HepG2 (cell line): Measurements from ENCODE around the gene ZNF574. TPM values are rescaled to one million over a fixed set of nuclear protein-coding genes. Genes with fewer than 3 reads are reported as not detected.

ENCODE experiments used
- ATAC-seq: fragments of 200-7000 bp; cut with Tn5 transposase; 3 replicates; pipeline ENCODE4 v1.9.1; 2020; ENCODE audit warnings: mild to moderate bottlenecking, moderate library complexity
- BruUV-seq: library from RNA; stranded (reverse); fragments of 400-500 nt; replicated peaks from 2 replicates; lab custom pipeline; 2021; lab: Mats Ljungman, UMichigan
- CTCF ChIA-PET: fragments of 300-600 bp; formaldehyde crosslinking; extraction: SDS; loops from one replicate; lab custom pipeline; 2021; ENCODE audit warnings: low total read pairs, inconsistent platforms, low intra/inter-chr PET ratio; lab: Yijun Ruan, JAX
- POLR2A ChIA-PET: fragments of 350-600 bp; sonication (Branson Sonifier 250); formaldehyde crosslinking; loops from one replicate; lab custom pipeline; 2020; ENCODE audit warnings: antibody characterized with exemption, inconsistent platforms; lab: Yijun Ruan, JAX
- DNase-seq: peaks from one replicate; pipeline ENCODE4 v3.0.0-alpha.2; 2015; ENCODE audit warnings: low spot score
- FAIRE-seq: peaks from 3 replicates; lab custom pipeline; 2011; peaks lifted over from hg19 to GRCh38; lab: Jason Lieb, UNC
- H2AFZ ChIP-seq: one replicate; pipeline ENCODE4 v1.6.1; 2011; ENCODE audit warnings: low read length, inconsistent platforms
- H3K27ac ChIP-seq: fragments of 300-600 bp; 3 replicates; pipeline ENCODE4 v1.8.0; 2011; ENCODE audit warnings: mixed run types, mild to moderate bottlenecking, mixed read lengths, low read length, inconsistent platforms; ENCODE audit not compliant: insufficient read depth; ENCODE audit errors: extremely low read length
- H3K27me3 ChIP-seq, 2 experiments: fragments of 200-600 bp in 1 of 2; 2 replicates in 1 of 2; 3 replicates in 1 of 2; pipeline versions ENCODE4 v1.6.0 to v1.8.0; 2011; ENCODE audit warnings: low read length in 2 of 2, mild to moderate bottlenecking in 2 of 2, moderate library complexity in 2 of 2, inconsistent platforms in 1 of 2; ENCODE audit not compliant: insufficient read depth in 2 of 2, control insufficient read depth in 1 of 2
- H3K36me3 ChIP-seq, 2 experiments: fragments of 200-600 bp in 1 of 2; replicated peaks in 1 of 2; 2 replicates in 1 of 2; 3 replicates in 1 of 2; pipeline versions ENCODE4 v1.5.1 to v1.8.0; 2011; ENCODE audit warnings: low read length in 2 of 2, inconsistent platforms in 1 of 2; ENCODE audit not compliant: insufficient read depth in 2 of 2, control insufficient read depth in 1 of 2
- H3K4me1 ChIP-seq: 2 replicates; pipeline ENCODE4 v1.5.1; 2012; ENCODE audit warnings: low read length, inconsistent platforms; ENCODE audit not compliant: insufficient read depth
- H3K4me2 ChIP-seq: 2 replicates; pipeline ENCODE4 v1.6.0; 2011; ENCODE audit warnings: low read depth, low read length, inconsistent platforms
- H3K4me3 ChIP-seq, 3 experiments: fragments of 200-600 bp in 1 of 3; sonication (generic), shearing (Covaris generic) in 1 of 3; replicated peaks in 1 of 3; 2 replicates each; pipeline ENCODE4 v1.5.1; 2011 to 2016; ENCODE audit warnings: low read length in 3 of 3, inconsistent platforms in 2 of 3, low read depth in 2 of 3, mild to moderate bottlenecking in 2 of 3, control low read depth in 1 of 3, mixed read lengths in 1 of 3; ENCODE audit not compliant: insufficient read depth in 1 of 3
- H3K79me2 ChIP-seq: one replicate; pipeline ENCODE4 v1.6.1; 2011; ENCODE audit warnings: low read length, inconsistent platforms; ENCODE audit not compliant: insufficient read depth
- H3K9ac ChIP-seq: 2 replicates; pipeline ENCODE4 v1.6.0; 2011; ENCODE audit warnings: mild to moderate bottlenecking, low read depth, low read length, inconsistent platforms; ENCODE audit not compliant: insufficient read depth
- H3K9me3 ChIP-seq: 2 replicates; pipeline ENCODE4 v1.5.1; 2012; ENCODE audit warnings: mild to moderate bottlenecking, low read length
- H4K20me1 ChIP-seq: 2 replicates; pipeline ENCODE4 v1.6.0; 2011; ENCODE audit warnings: inconsistent platforms, mild to moderate bottlenecking, low read length, moderate library complexity; ENCODE audit not compliant: insufficient read depth
- ARNTL ChIP-seq: sonication (generic); formaldehyde crosslinking; IDR thresholded peaks from 2 replicates; pipeline ENCODE4 v1.4.0; 2020; ENCODE audit warnings: mild to moderate bottlenecking, missing genetic modification reagents
- BRD4 ChIP-seq: sonication (generic); formaldehyde crosslinking; IDR thresholded peaks from 2 replicates; pipeline ENCODE4 v1.4.0; 2020; ENCODE audit warnings: missing genetic modification reagents
- HNRNPL ChIP-seq: fragments of 200-400 bp; formaldehyde crosslinking; IDR thresholded peaks from 2 replicates; pipeline ENCODE4 v1.6.1; 2017; ENCODE audit warnings: mild to moderate bottlenecking, low read depth, low read length
- JDP2 ChIP-seq: sonication (generic); formaldehyde crosslinking; IDR thresholded peaks from 2 replicates; pipeline ENCODE4 v1.8.1; 2022; ENCODE audit warnings: missing genetic modification reagents, borderline replicate concordance
- MTA3 ChIP-seq: sonication (generic); formaldehyde crosslinking; IDR thresholded peaks from 2 replicates; pipeline ENCODE4 v1.4.0; 2020; ENCODE audit warnings: missing genetic modification reagents
- NFIB ChIP-seq: sonication (generic); formaldehyde crosslinking; IDR thresholded peaks from 2 replicates; pipeline ENCODE4 v1.9.0; 2021; ENCODE audit warnings: missing genetic modification reagents, mild to moderate bottlenecking, borderline replicate concordance
- NR2F1 ChIP-seq, 2 experiments: fragments of 450-650 bp in 1 of 2; formaldehyde crosslinking in 1 of 2; IDR thresholded peaks; 2 replicates each; pipeline versions ENCODE4 v1.5.0 to v1.6.1; 2016 to 2020; ENCODE audit warnings: mild to moderate bottlenecking in 1 of 2, missing compliant biosample characterization in 1 of 2, missing genetic modification reagents in 1 of 2, moderate library complexity in 1 of 2
- SMAD3 ChIP-seq: sonication (generic); formaldehyde crosslinking; IDR thresholded peaks from 2 replicates; pipeline ENCODE4 v1.4.0; 2020; ENCODE audit warnings: missing genetic modification reagents
- ZBTB7A ChIP-seq: sonication (generic); formaldehyde crosslinking; IDR thresholded peaks from 2 replicates; pipeline ENCODE4 v1.8.0; 2022; ENCODE audit warnings: mild to moderate bottlenecking, missing genetic modification reagents
- ZNF296 ChIP-seq: sonication (generic); formaldehyde crosslinking; conservative IDR thresholded peaks from 2 replicates; pipeline ENCODE4 v1.5.0; 2020; ENCODE audit warnings: mild to moderate bottlenecking, missing genetic modification reagents
- ZNF337 ChIP-seq: sonication (generic); formaldehyde crosslinking; IDR thresholded peaks from 2 replicates; pipeline ENCODE4 v1.5.1; 2020; ENCODE audit warnings: missing genetic modification reagents, low read depth, mild to moderate bottlenecking, borderline replicate concordance
- ZNF674 ChIP-seq: sonication (generic); formaldehyde crosslinking; IDR thresholded peaks from 2 replicates; pipeline ENCODE4 v1.5.0; 2020; ENCODE audit warnings: low read depth, mild to moderate bottlenecking, missing genetic modification reagents
- ZNF800 ChIP-seq: sonication (generic); formaldehyde crosslinking; IDR thresholded peaks from 2 replicates; pipeline ENCODE4 v1.4.0; 2020; ENCODE audit warnings: missing genetic modification reagents
- ZSCAN22 ChIP-seq: sonication (generic); formaldehyde crosslinking; IDR thresholded peaks from 2 replicates; pipeline ENCODE4 v1.4.0; 2020; ENCODE audit warnings: mild to moderate bottlenecking, missing genetic modification reagents
- whole genome bisulfite sequencing: methylation state at CpG from one replicate; pipeline ENCODE4 v1.1.6; 2017; ENCODE audit warnings: low lambda C conversion rate; 5-methylcytosine and 5-hydroxymethylcytosine counted together
- in situ Hi-C: cut with HindIII; loops from 2 replicates; pipeline ENCODE4 v1.10.0; 2017; ENCODE audit warnings: low pct_unique_long_range_greater_than_20kb; ENCODE audit not compliant: extremely low pct_ligation_motif_present
- intact Hi-C: fragments of 100-400 bp; cut with micrococcal nuclease; formaldehyde crosslinking; loops from one replicate; pipeline ENCODE4 v1.10.0; 2022; ENCODE audit not compliant: unreplicated experiment
- polyA plus RNA-seq, 8 experiments: library from polyadenylated mRNA; depleted of rRNA in 3 of 8; stranded (reverse) in 7 of 8; unstranded in 1 of 8; fragments of >200 nt; fragmentation: Illumina TruSeq in 4 of 8; extraction: Trizol in 4 of 8; gene quantifications; 2 replicates each; pipeline versions ENCODE4 v1.2.1 to v1.2.3, GENCODE V29; 2011 to 2016; ENCODE audit warnings: low read depth in 4 of 8, missing spikeins in 1 of 8, mixed read lengths in 1 of 8; ENCODE audit not compliant: insufficient read depth in 1 of 8
- total RNA-seq, 5 experiments: library from RNA; depleted of rRNA; stranded (reverse); fragments of >200 nt; fragmentation: Illumina TruSeq; extraction: Trizol; gene quantifications; 2 replicates each; pipeline ENCODE4 v1.2.3, GENCODE V29; 2016; ENCODE audit warnings: low read depth in 1 of 5
- TF ChIP-seq, protein P1 (sequence below): sonication (generic); formaldehyde crosslinking; IDR thresholded peaks from 2 replicates; pipeline ENCODE4 v1.4.0; 2020; ENCODE audit warnings: mild to moderate bottlenecking, missing genetic modification reagents
- TF ChIP-seq, protein P2 (sequence below): sonication (generic); formaldehyde crosslinking; IDR thresholded peaks from 2 replicates; pipeline ENCODE4 v1.4.0; 2020; ENCODE audit warnings: missing genetic modification reagents, borderline replicate concordance

ZNF574 gene
- total and polyA plus RNA-seq, 2 of the 13 experiments (the other 11 are each of a cell fraction or from before 2014, with no cell fraction given) = 7.7 to 7.9 TPM

DNA sequence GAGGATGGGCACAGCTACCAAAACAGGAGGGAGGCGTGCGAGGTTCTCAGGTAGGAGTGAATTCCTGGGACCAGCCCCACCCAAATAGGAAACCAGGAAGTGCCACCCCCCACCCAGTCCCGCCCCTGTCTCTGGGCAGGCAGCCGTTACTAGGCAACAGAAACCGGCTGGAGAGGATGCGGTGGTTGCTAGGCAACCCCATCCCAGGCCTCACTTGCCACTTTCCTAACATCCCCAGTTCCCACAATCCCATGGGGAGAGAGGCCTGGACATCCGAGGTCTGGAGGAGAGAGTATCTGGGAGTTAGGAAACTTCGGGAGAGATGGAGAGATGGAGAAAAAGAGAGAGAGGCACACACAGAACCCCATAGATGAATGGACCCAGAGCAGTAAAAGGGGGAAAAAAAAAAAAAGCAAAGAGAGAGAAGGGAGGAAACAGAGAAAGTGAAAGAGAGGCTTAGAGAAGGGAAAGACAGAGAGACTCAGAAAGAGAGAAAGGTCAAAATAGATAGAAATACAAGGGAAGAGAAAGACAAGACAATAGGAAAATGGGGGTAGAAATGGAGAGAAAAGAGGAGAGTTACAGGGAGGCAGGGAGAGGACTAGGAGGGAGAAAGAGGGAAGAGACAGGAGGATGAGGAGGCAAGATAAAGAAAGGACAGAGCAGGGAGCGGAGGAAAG, 9.8 kb upstream of the ZNF574 start (continued):
- TF ChIP-seq, protein P1, sequence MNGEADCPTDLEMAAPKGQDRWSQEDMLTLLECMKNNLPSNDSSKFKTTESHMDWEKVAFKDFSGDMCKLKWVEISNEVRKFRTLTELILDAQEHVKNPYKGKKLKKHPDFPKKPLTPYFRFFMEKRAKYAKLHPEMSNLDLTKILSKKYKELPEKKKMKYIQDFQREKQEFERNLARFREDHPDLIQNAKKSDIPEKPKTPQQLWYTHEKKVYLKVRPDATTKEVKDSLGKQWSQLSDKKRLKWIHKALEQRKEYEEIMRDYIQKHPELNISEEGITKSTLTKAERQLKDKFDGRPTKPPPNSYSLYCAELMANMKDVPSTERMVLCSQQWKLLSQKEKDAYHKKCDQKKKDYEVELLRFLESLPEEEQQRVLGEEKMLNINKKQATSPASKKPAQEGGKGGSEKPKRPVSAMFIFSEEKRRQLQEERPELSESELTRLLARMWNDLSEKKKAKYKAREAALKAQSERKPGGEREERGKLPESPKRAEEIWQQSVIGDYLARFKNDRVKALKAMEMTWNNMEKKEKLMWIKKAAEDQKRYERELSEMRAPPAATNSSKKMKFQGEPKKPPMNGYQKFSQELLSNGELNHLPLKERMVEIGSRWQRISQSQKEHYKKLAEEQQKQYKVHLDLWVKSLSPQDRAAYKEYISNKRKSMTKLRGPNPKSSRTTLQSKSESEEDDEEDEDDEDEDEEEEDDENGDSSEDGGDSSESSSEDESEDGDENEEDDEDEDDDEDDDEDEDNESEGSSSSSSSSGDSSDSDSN = no peak
- no peak for TF ChIP-seq ARNTL (CRISPR knock-in tag)
- TF ChIP-seq, protein P2, sequence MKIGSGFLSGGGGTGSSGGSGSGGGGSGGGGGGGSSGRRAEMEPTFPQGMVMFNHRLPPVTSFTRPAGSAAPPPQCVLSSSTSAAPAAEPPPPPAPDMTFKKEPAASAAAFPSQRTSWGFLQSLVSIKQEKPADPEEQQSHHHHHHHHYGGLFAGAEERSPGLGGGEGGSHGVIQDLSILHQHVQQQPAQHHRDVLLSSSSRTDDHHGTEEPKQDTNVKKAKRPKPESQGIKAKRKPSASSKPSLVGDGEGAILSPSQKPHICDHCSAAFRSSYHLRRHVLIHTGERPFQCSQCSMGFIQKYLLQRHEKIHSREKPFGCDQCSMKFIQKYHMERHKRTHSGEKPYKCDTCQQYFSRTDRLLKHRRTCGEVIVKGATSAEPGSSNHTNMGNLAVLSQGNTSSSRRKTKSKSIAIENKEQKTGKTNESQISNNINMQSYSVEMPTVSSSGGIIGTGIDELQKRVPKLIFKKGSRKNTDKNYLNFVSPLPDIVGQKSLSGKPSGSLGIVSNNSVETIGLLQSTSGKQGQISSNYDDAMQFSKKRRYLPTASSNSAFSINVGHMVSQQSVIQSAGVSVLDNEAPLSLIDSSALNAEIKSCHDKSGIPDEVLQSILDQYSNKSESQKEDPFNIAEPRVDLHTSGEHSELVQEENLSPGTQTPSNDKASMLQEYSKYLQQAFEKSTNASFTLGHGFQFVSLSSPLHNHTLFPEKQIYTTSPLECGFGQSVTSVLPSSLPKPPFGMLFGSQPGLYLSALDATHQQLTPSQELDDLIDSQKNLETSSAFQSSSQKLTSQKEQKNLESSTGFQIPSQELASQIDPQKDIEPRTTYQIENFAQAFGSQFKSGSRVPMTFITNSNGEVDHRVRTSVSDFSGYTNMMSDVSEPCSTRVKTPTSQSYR (CRISPR knock-in tag) = no peak
- no peak for TF ChIP-seq ZNF674 (CRISPR knock-in tag)
- TF ChIP-seq, all 625 proteins: peak for 2

- Histone ChIP-seq H3K4me3 (no peak overlapping the region), H3K27ac (no peak overlapping the region), H3K27me3 (peaks cover 16 to 55% of the 10 kb centered on the region in 2 experiments), H3K79me2 (no peaks in the 10 kb centered on the region), H3K9ac (no peak overlapping the region), H3K4me2 (no peak overlapping the region), H3K9me3 (no peaks in the 10 kb centered on the region), H4K20me1 (no peaks in the 10 kb centered on the region), H3K36me3 (no peaks in the 10 kb centered on the region), H3K4me1 (no peaks in the 10 kb centered on the region), H2AFZ (no peak overlapping the region)
- WGBS = 5% methylated on average over 6 of the region's 6 CpGs
- ChIA-PET POLR2A (no interaction called here), CTCF (no interaction called here)
- ATAC-seq (no peak), DNase-seq (no peak), FAIRE-seq (no peak)
- intact Hi-C loops = no loop called here
- in situ Hi-C loops = no loop called here
- BruUV-seq = no TSS peak
- TF ChIP-seq MTA3 (CRISPR knock-in tag) (no peak), SMAD3 (CRISPR knock-in tag) (no peak), NR2F1 (CRISPR knock-in tag; IDR thresholded peaks at IDR 0.05) (no peak), ZNF296 (CRISPR knock-in tag) (no peak), HNRNPL (no peak), JDP2 (CRISPR knock-in tag) (no peak), ZBTB7A (no peak), BRD4 (CRISPR knock-in tag) (no peak), ZSCAN22 (CRISPR knock-in tag) (no peak), ZNF337 (CRISPR knock-in tag) (no peak), NFIB (CRISPR knock-in tag) (no peak), ZNF800 (CRISPR knock-in tag) (no peak)
These were observed 8.6 kb upstream of the ZNF574 start for GRCh38 chr19:42067315-42067888.
